Liver (tissue), 3 donors: ENCODE data around the gene FOXN3.

ENCODE experiments used
- EGR1 ChIP-seq, 2 donors: IDR thresholded peaks; 2 replicates each; pipeline ENCODE4 v1.6.1; 2016 to 2018; ENCODE audit warnings: antibody characterized with exemption in 2 of 2, low read depth in 2 of 2
- FOXA1 ChIP-seq: IDR thresholded peaks from 2 replicates; pipeline ENCODE4 v1.6.1; 2016; ENCODE audit warnings: antibody characterized with exemption
- NR2F2 ChIP-seq: IDR thresholded peaks from 2 replicates; pipeline ENCODE4 v1.6.1; 2016; ENCODE audit warnings: antibody characterized with exemption
- RAD21 ChIP-seq, 2 donors: IDR thresholded peaks; 2 replicates each; pipeline ENCODE4 v1.6.1; 2016; ENCODE audit warnings: antibody characterized with exemption in 2 of 2, mild to moderate bottlenecking in 2 of 2
- SP1 ChIP-seq: IDR thresholded peaks from 2 replicates; pipeline ENCODE4 v1.6.1; 2018; ENCODE audit warnings: antibody characterized with exemption, mild to moderate bottlenecking
- TAF1 ChIP-seq: conservative IDR thresholded peaks from 2 replicates; pipeline ENCODE4 v1.6.1; 2016; ENCODE audit warnings: antibody characterized with exemption, mild to moderate bottlenecking
- YY1 ChIP-seq: IDR thresholded peaks from 2 replicates; pipeline ENCODE4 v1.6.1; 2016; ENCODE audit warnings: antibody characterized with exemption, mild to moderate bottlenecking
- TF ChIP-seq, protein P1 (sequence below): fragments of 150-350 bp; IDR thresholded peaks from 2 replicates; pipeline ENCODE4 v1.5.1; 2017; ENCODE audit warnings: improper control_type of control experiment, low read depth, low read length; ENCODE audit not compliant: missing input control
- TF ChIP-seq, protein P2 (sequence below): IDR thresholded peaks from 2 replicates; pipeline ENCODE4 v1.6.1; 2016; ENCODE audit warnings: antibody characterized with exemption, mild to moderate bottlenecking
- TF ChIP-seq, protein P3 (sequence below): IDR thresholded peaks from 2 replicates; pipeline ENCODE4 v1.6.1; 2016; ENCODE audit warnings: antibody characterized with exemption
- TF ChIP-seq, protein P4 (sequence below): IDR thresholded peaks from 2 replicates; pipeline ENCODE4 v1.6.1; 2016; ENCODE audit warnings: antibody characterized with exemption
- donor health status: healthy.
- donor health status: healthy.

DNA sequence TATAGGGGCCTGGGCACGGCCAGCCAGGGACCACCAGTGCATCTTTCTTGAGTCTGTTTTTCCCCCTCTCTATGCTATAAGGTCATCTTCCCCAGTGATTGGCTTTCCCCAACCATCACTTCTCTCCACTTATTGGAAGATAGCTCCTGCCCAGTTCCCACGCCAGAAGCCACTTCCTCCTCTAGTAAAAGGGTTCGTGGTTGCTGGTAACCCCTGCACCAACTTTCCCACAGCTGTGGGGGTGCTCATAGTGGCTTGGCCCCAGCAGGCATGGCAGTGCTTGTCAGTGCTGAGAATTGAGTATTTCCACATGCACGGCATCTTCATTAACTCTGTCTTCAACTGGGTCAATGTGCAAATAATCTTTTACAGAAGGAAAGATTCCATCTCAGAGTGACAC, 215.4 kb downstream of the FOXN3 start:
- TF ChIP-seq, protein P1, sequence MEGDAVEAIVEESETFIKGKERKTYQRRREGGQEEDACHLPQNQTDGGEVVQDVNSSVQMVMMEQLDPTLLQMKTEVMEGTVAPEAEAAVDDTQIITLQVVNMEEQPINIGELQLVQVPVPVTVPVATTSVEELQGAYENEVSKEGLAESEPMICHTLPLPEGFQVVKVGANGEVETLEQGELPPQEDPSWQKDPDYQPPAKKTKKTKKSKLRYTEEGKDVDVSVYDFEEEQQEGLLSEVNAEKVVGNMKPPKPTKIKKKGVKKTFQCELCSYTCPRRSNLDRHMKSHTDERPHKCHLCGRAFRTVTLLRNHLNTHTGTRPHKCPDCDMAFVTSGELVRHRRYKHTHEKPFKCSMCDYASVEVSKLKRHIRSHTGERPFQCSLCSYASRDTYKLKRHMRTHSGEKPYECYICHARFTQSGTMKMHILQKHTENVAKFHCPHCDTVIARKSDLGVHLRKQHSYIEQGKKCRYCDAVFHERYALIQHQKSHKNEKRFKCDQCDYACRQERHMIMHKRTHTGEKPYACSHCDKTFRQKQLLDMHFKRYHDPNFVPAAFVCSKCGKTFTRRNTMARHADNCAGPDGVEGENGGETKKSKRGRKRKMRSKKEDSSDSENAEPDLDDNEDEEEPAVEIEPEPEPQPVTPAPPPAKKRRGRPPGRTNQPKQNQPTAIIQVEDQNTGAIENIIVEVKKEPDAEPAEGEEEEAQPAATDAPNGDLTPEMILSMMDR: no peak
- TF ChIP-seq TAF1 (no peak), SP1 (no peak), YY1 (no peak), RAD21 (IDR thresholded peaks at IDR 0.05) (no peak), EGR1 (IDR thresholded peaks at IDR 0.05; ENCODE audit: low read depth in 2 of 2) (no peak), FOXA1 (no peak), NR2F2 (no peak)
- TF ChIP-seq, protein P2, sequence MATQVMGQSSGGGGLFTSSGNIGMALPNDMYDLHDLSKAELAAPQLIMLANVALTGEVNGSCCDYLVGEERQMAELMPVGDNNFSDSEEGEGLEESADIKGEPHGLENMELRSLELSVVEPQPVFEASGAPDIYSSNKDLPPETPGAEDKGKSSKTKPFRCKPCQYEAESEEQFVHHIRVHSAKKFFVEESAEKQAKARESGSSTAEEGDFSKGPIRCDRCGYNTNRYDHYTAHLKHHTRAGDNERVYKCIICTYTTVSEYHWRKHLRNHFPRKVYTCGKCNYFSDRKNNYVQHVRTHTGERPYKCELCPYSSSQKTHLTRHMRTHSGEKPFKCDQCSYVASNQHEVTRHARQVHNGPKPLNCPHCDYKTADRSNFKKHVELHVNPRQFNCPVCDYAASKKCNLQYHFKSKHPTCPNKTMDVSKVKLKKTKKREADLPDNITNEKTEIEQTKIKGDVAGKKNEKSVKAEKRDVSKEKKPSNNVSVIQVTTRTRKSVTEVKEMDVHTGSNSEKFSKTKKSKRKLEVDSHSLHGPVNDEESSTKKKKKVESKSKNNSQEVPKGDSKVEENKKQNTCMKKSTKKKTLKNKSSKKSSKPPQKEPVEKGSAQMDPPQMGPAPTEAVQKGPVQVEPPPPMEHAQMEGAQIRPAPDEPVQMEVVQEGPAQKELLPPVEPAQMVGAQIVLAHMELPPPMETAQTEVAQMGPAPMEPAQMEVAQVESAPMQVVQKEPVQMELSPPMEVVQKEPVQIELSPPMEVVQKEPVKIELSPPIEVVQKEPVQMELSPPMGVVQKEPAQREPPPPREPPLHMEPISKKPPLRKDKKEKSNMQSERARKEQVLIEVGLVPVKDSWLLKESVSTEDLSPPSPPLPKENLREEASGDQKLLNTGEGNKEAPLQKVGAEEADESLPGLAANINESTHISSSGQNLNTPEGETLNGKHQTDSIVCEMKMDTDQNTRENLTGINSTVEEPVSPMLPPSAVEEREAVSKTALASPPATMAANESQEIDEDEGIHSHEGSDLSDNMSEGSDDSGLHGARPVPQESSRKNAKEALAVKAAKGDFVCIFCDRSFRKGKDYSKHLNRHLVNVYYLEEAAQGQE: no peak
- TF ChIP-seq, protein P3, sequence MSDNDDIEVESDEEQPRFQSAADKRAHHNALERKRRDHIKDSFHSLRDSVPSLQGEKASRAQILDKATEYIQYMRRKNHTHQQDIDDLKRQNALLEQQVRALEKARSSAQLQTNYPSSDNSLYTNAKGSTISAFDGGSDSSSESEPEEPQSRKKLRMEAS: no peak
- TF ChIP-seq, protein P4, sequence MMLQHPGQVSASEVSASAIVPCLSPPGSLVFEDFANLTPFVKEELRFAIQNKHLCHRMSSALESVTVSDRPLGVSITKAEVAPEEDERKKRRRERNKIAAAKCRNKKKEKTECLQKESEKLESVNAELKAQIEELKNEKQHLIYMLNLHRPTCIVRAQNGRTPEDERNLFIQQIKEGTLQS: no peak
